ENCODE data around the gene KDM5A. TPM values are rescaled to one million over a fixed set of nuclear protein-coding genes. Genes with fewer than 3 reads are reported as not detected.
"Not testable (repeated sequence)": the region's sequence is repeated elsewhere in the genome, so short reads cannot be mapped to it uniquely, and the experiment has no call there.

Gene KDM5A
- total RNA-seq, 1 donor from 2014 or later: 81.3 TPM

DNA sequence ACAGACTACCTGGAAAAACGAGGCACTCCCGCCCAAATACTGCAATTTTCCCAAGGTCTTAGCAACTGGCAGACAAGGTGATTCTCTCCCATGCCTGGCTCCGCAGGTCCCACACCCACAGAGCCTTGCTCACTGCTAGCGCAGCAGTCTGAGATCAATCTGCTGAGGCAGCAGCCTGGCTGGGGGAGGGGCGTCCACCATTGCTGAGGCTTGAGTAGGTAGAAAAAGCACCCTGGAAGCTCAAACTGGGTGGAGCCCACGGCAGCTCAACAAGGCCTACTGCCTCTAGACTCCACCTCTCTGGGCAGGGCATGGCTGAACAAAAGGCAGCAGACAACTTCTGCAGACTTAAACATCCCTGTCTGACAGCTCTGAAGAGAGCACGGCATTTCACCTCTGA, 46.1 kb downstream of the KDM5A start:
- DNase-seq (ENCODE audit: low spot score); intact Hi-C loops (cut with DNase I): not testable (repeated sequence)

DNA sequence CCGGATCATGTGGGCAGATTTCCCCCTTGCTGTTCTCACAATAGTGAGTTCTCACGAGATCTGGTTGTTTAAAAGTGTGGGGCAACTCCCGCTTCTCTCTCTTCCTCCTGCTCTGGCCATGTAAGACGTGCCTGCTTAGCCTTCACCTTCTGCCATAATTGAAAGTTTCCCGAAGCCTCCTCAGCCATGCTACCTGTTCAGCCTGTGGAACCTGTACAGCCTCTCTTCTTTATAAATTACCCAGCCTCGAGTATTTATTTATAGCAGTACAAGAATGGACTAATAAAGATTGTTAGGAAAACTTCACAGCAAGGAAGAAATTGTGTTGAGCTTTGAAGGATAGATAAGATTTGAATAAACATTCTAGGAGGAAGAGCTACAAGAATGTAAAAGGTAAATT, 52.1 kb downstream of the KDM5A start:
- ATAC-seq: no peak
- intact Hi-C loops (cut with DNase I): no loop called here
- DNase-seq (ENCODE audit: low spot score): no peak

More for the DNA sequence above, 46.1 kb downstream of the KDM5A start:
- ATAC-seq: not testable (repeated sequence)

DNA sequence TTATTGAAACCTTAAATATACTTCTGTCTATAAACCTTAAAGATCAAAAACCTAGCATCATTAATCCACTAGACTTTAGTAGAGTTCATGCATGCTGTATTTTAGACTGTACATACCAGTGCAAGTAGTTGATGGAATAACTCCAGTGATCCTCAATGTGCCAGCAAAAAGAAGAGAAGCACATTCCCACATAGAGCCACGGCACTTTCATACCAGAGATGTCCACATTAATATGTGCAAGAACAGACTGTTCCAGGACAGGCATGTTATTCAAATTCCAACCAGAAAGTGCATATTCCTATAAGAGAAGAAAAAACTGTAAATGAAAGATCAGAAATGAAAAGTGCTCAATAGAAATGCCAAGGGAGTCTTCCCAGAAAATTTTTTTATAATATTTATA, 55.0 kb downstream of the KDM5A start:
- ATAC-seq: no peak
- no peak for DNase-seq (ENCODE audit: low spot score)
- intact Hi-C loops (cut with DNase I): no loop called here

DNA sequence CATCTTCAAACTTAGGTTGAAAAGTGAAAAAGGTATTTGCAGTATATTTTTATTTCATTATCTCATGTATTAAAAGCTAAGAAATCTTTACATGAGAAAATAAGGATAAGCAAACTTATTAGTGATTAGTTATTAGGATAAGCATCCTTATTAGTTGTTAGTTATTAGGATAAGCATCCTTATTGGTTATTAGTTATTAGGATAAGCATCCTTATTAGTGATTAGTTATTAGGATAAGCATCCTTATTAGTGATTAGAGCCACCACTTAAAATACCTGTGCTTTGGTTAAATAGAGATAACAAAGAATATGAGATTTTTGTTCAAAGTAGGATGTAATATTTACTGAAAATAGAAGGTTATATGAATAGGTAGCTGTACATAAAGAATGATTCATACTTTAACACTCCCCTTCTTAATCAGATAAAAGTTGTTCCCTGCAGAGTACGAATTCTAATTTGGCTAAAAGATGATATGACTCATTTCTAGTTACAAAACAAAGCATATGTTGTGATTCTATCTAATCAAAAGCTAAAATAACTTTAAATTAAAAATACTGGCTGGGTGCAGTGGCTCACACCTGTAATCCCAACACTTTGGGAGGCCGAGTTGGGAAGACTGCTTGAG, 56.4 kb downstream of the KDM5A start:
- intact Hi-C loops (cut with DNase I): no loop called here
- ATAC-seq (no peak), DNase-seq (ENCODE audit: low spot score) (no peak)

DNA sequence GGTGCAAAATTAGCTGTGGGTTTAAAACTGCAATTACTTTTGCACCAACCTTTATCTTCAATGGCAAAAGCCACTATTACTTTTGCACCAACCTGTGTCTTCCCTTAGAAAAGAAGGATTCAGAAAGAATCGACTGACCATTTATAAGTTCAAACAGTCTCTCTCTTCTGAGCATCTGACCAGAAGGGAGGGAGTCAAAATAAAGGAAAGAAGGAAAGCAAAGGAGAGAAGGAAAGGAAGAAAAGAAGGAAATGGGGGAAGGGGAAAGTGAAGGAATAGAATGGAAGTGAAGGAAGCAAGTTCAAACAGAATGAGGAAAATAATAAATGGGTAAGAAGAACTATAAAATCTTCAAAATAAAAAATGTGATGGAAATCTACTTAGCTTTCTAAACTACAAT, 57.8 kb downstream of the KDM5A start:
- DNase-seq (ENCODE audit: low spot score): no peak
- no peak for ATAC-seq
- intact Hi-C loops (cut with DNase I): no loop called here

DNA sequence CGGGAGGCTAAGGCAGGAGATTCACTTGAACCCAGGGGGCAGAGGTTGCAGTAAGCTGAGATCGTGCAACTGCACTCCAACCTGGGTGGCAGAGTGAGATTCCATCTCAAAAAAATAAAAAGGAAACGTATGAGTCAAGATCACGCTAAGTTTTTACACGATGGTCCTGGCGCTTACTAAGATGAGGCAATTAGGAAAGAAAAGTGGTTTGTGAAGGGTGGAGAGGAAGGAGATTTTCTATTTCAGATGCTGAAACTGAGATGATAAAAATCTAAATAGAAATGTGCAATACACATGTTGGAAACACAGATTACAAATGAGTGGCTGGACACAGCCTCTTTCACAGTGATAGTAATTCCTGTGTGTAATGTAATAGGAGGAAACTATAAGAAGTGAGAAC, 63.2 kb downstream of the KDM5A start:
- no peak for ATAC-seq
- intact Hi-C loops (cut with DNase I): no loop called here
- no peak for DNase-seq (ENCODE audit: low spot score)

DNA sequence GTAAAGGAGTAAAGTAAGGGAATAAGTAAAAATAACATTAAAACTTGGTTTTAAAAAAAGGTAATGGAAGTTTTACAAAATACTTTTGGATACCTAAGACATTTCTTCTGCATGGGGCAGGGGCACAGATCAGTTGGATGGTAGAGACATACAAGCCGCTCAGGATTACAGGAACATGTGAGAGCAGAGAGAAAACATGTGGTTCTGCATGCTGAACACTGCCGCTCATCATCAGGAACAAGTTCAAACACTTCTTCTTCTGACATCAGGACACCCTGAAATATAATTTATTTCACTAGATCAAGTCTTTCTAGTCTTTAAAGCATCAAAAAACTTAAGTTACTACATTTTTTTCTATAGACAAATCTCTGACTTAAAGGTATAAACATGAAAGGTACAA, 65.6 kb downstream of the KDM5A start:
- ATAC-seq (no peak), DNase-seq (ENCODE audit: low spot score) (no peak)
- intact Hi-C loops (cut with DNase I): no loop called here

DNA sequence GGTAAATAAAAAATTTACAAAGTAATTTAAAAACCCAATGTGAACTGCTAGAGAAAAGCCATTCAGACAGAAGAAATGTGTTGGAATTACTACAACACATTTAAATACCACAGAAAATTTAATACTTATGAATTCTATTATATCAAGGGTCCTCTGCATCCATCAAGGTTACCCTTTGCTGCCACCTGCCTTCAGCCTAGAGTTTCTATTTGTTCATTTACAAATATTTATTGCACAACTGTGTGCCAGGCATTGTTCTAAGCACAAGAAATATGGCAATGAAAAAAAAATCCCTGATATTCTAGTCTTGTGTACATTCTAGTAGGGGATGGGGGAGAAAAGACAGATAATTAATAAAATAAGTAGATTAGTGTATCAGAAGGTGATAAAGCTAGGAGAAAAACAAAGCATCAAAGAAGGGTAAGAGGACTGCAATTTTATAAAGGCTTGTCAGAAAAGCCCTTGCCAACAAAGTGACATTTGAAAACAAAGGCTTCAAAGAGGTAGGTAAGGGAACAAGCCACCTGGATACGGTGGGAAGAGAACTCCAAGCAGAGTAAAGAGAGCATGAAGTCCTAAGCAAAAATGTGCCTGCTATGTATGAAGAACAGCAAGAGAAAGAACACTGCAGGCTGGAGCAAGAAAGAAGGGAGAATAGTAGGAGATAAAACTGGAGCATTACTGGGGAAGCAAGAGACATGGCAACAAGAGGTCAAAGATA, 67.4 kb downstream of the KDM5A start:
- DNase-seq (ENCODE audit: low spot score) (no peak), ATAC-seq (no peak)
- intact Hi-C loops (cut with DNase I): no loop called here

DNA sequence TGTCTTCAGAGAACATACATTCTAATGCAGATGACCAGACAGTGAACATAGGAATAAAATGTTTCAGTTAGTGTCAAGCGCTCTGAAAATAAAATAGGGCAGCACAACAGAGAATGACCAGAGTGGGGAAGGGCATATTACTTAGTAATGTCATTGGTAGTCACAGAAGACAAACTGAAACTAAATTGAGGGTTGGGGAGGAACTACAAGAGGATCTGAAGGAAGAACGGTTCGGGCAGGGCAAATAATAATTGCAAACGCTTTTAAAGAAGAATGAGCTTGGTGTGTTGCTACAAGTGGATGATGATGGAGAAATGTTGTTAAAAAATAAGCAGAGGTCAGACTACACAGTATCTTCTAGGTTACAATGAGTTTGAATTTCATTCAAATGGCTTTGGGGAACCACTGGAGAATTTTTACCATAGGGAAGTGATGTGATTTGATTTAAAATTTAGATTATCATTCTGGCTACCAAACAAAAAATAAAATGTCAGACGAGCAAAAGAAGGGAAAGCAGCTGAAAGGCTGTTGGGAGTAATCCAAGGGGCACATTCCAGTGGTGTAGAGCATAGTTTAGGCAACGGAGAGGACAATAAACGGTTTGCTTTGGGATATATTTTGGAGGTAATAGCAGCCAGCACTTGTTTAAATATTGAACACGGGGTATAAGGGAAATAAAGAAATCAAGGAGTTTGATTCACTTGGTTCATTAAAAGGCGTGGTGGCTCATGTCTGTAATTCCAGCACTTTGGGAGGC, 70.2 kb downstream of the KDM5A start:
- ATAC-seq: no peak
- intact Hi-C loops (cut with DNase I): no loop called here
- DNase-seq (ENCODE audit: low spot score): no peak

DNA sequence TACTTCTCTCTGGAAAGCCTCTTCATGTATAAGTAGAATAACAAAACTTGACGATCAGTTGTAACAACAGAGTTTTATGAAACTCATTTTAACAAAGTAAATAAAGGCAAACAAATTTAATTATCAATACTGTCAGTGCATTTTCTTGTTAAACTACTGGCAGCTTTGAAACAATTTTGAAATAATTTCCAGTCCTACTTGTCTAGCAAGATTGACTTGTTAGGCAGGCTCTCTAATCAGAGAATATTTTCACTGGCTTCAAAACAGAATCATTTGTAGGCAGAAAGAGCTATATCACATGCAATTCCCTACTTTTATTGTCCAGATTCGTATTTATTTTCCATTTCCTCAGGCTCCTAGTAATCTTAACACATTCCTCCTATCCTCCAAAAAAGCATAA, 80.6 kb downstream of the KDM5A start:
- ATAC-seq: no peak
- intact Hi-C loops (cut with DNase I): no loop called here
- no peak for DNase-seq (ENCODE audit: low spot score)

DNA sequence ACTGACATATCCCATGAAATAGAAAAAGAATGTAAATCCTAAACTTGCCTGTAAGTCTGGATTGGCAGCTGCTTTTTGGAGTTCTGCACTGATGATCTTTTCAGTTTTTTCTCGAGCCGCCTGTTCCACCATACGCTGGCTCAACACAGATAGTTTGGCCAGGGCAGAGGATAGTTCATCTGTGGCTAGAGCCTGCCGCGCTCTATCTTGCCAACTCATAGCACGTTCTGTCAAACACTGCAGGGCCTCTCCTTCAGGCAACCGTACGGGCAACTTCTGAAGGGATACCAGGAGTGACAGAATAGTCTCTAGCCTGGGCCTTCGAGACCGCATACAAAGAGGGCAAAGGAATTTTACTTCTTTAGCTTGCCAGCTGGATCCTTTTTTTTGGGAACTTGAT, 81.7 kb downstream of the KDM5A start:
- DNase-seq (ENCODE audit: low spot score) (no peak), ATAC-seq (no peak)
- intact Hi-C loops (cut with DNase I): no loop called here

DNA sequence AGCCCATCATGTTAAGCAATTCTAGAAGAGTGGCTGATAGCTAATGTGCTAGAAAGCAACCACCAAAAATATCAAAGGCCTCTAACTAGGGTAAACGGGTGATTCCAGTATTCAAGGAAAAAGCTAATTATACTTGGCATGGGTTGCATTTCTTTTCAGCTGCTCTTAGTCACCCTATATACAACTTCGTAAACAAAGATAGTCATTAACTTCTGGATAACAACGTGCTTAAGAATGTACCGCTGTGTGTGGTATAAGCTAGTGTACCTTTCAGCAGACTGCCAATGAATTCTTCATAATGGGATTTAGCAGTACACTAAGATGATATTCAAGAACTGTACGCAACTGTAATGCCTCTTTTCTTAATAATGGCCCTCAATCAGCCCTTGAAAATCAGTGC, 84.3 kb downstream of the KDM5A start:
- ATAC-seq (no peak), DNase-seq (ENCODE audit: low spot score) (no peak)

DNA sequence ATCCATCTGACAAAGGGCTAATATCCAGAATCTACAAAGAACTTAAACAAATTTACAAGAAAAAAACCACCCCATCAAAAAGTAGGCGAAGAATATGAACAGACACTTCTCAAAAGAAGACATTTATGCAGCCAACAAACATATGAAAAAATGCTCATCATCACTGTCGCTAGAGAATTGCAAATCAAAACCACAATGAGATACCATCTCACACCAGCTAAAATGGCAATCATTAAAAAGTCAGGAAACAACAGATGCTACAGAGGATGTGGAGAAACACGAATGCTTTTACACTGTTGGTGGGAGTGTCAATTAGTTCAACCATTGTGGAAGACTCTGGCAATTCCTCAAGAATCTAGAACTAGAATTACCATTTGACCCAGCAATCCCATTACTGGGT, 86.4 kb downstream of the KDM5A start:
- ATAC-seq; DNase-seq (ENCODE audit: low spot score); intact Hi-C loops (cut with DNase I): not testable (repeated sequence)

More for the DNA sequence above, 84.3 kb downstream of the KDM5A start:
- intact Hi-C loops (cut with DNase I): no loop called here

DNA sequence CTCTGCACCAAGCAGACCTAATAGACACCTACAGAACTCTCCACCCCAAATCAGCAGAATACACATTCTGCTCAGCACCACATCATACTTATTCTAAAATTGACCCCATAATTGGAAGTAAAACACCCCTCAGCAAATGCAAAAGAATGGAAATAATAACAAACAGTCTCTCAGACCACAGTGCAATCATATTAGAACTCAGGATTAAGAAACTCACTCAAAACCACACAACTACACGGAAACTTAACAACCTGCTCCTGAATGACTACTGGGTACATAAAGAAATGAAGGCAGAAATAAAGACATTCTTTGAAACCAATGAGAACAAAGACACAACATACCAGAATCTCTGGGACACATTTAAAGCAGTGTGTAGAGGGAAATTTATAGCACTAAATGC, 89.0 kb downstream of the KDM5A start:
- intact Hi-C loops (cut with DNase I); ATAC-seq; DNase-seq (ENCODE audit: low spot score): not testable (repeated sequence)

DNA sequence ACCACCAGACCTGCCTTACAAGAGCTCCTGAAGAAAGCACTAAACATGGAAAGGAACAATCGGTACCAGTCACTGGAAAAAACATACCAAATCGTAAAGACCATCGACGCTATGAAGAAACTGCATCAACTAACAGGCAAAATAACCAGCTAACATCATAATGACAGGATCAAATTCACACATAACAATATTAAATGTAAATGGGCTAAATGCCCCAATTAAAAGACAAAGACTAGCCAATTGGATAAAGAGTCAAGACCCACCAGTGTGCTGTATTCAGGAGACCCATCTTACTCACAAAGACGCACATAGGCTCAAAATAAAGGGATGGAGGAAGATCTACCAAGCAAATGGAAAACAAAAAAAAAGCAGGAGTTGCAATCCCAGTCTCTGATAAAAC, 89.6 kb downstream of the KDM5A start:
- DNase-seq (ENCODE audit: low spot score); ATAC-seq; intact Hi-C loops (cut with DNase I): not testable (repeated sequence)

DNA sequence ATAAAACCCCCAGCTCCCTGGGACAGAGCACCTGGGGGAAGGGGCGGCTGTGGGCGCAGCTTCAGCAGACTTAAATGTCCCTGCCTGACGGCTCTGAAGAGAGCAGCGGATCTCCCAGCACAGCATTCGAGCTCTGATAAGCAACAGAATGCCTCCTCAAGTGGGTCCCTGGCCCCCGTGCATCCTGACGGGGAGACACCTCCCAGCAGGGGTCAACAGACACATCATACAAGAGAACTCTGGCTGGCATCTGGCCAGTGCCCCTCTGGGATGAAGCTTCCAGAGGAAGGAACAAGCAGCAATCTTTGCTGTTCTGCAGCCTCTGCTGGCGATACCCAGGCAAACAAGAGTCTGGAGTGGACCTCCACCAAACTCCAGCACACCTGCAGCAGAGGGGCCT, 91.1 kb downstream of the KDM5A start:
- DNase-seq (ENCODE audit: low spot score); intact Hi-C loops (cut with DNase I); ATAC-seq: not testable (repeated sequence)

DNA sequence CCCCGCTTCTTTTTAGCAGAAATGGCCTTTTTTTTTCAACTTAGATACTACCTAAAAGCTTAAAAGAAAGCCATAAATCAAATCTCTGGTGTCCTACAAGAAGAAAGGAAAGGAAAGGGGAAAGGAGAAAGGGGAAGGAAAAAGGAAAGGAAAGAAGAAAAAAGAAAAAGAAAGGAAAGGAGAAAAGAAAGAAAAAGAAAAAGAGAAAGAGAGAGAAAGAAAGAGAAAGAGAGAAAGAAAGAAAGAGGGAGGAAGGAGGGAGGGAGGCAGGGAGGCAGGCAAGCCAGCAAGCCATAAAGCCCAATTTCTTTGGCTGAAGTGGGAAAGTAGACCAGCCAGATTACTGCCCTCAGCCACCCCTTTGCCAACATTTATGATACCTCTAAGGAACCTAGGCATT, 94.0 kb downstream of the KDM5A start:
- DNase-seq (ENCODE audit: low spot score): no peak
- ATAC-seq: no peak
- intact Hi-C loops (cut with DNase I): no loop called here

DNA sequence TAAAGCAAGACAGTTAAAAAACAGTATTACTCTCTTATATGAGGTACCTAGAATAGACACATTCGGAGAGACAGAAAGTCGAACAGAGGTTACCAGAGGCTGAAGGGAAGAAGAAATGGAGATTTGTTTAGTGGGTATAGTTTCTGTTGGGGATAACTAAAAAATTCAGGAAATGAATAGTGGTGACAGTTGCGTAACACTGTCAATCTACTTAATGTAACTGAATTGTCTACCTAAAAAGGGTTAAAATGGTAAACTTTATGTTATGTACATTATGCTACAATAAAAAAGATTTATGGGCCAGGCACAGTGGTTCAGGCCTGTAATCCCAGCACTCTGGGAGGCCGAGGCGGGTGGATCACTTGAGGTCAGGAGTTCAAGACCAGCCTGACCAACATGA, 95.9 kb downstream of the KDM5A start:
- intact Hi-C loops (cut with DNase I): no loop called here
- DNase-seq (ENCODE audit: low spot score) (no peak), ATAC-seq (no peak)

DNA sequence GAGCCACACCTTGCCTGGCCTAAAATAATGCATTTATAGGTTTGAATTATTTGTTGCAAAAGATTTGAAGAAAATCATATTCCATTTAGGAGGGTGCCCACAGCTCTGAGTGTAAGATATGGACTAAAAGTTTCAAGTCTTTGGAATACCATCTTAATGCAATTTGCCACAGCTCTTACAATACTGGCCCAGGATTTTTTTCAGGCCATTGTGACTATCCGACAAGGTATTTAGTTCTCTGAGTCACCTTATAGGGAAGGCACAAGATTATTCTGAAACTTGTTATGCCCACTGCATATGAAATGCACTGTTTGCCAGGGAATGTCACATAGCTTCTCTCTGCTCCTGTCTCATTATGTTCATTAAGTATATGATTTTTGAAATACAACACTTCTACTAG, 96.9 kb downstream of the KDM5A start:
- DNase-seq (ENCODE audit: low spot score) (no peak), ATAC-seq (no peak)
- intact Hi-C loops (cut with DNase I): no loop called here

DNA sequence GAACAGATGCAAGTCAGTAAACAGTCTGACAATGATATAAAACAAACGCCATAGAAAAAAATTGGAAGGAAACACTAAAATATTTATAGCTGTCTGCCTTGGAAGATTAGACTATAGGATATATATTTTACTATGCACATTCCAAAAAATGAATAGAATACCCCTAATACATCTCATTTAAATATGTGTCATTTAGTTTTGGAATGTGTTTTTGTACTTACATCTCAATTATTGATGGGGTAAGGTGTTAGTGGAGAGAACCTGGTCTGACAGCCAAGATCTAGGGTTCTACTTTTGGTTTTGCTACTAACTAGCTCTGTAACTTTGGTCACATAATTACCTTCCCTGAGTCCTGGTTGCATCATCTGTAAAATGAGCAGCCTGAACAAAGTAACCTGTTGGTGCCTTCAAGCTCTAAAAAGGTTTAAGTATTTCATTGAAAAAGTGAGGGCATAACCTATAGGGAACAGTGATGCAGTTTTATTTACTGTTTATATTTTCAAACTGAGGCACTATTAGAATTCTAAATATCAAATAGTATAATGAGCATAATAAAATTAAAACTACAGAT, 97.9 kb downstream of the KDM5A start:
- intact Hi-C loops (cut with DNase I): no loop called here
- DNase-seq (ENCODE audit: low spot score): no peak
- no peak for ATAC-seq
